Ishikawa (cell line): ENCODE results near the gene NYNRIN.

Experiments
- CEBPB ChIP-seq: IDR thresholded peaks from 2 replicates; pipeline ENCODE4 v1.6.1; 2012
- CREB1 ChIP-seq: IDR thresholded peaks from 2 replicates; pipeline ENCODE4 v1.6.1; 2012; ENCODE audit warnings: low read depth
- EGR1 ChIP-seq: IDR thresholded peaks from 2 replicates; pipeline ENCODE4 v1.6.1; 2012
- EP300 ChIP-seq: IDR thresholded peaks from 2 replicates; pipeline ENCODE4 v1.6.1; 2012; ENCODE audit warnings: borderline replicate concordance
- FOXM1 ChIP-seq: IDR thresholded peaks from 2 replicates; pipeline ENCODE4 v1.6.1; 2012; ENCODE audit warnings: low read depth, borderline replicate concordance
- MAX ChIP-seq: IDR thresholded peaks from 2 replicates; pipeline ENCODE4 v1.6.1; 2012
- NFIC ChIP-seq: IDR thresholded peaks from 2 replicates; pipeline ENCODE4 v1.6.1; 2012
- RAD21 ChIP-seq: IDR thresholded peaks from 2 replicates; pipeline ENCODE4 v1.6.1; 2012; ENCODE audit warnings: low read depth
- REST ChIP-seq: IDR thresholded peaks from 2 replicates; pipeline ENCODE4 v1.6.1; 2012; ENCODE audit warnings: low read depth, mild to moderate bottlenecking
- TAF1 ChIP-seq: IDR thresholded peaks from 2 replicates; pipeline ENCODE4 v1.6.1; 2012; ENCODE audit warnings: low read depth, mild to moderate bottlenecking
- TCF12 ChIP-seq: IDR thresholded peaks from 2 replicates; pipeline ENCODE4 v1.6.1; 2012; ENCODE audit warnings: low read depth
- TEAD4 ChIP-seq: IDR thresholded peaks from 2 replicates; pipeline ENCODE4 v1.6.1; 2012
- USF1 ChIP-seq: IDR thresholded peaks from 2 replicates; pipeline ENCODE4 v1.6.1; 2012
- YY1 ChIP-seq: IDR thresholded peaks from 2 replicates; pipeline ENCODE4 v1.6.1; 2012; ENCODE audit warnings: low read depth
- ZBTB7A ChIP-seq: IDR thresholded peaks from 2 replicates; pipeline ENCODE4 v1.6.1; 2012; ENCODE audit warnings: low read depth

NYNRIN gene

GRCh38 chr14:24427537-24428508, 29.0 kb downstream of the NYNRIN start:
- TF ChIP-seq REST, result no peak

- TF ChIP-seq REST (no peak), EGR1 (no peak), ZBTB7A (no peak)
These were observed 30.0 kb downstream of the NYNRIN start for GRCh38 chr14:24428628-24429394.

- TF ChIP-seq EGR1 (no peak), RAD21 (no peak), TEAD4 (no peak), REST (no peak), ZBTB7A (peak; percentile 38; the same call in 1 of the 2 replicates), YY1 (no peak), MAX (peak; percentile 30; the same call in 1 of the 2 replicates), NFIC (no peak), EP300 (no peak), TAF1 (peak; percentile 59), USF1 (0 out of 2 replicates have a peak, but pooled peaks have one; percentile 22), TCF12 (no peak), CEBPB (no peak), FOXM1 (no peak), CREB1 (no peak)
These were observed 30.8 kb downstream of the NYNRIN start, which contains the start of the genes CBLN3 and KHNYN for GRCh38 chr14:24429395-24430142. CBLN3 (minus strand) TSS chr14:24429668; CDS start chr14:24429054, 614 bp downstream. KHNYN (plus strand) TSS chr14:24429954; CDS start chr14:24430731, 777 bp downstream.

- no peak for TF ChIP-seq RAD21
These were observed 31.4 kb downstream of the NYNRIN start for GRCh38 chr14:24430143-24430681.
